HFF-Myc (cell line): ENCODE measurements around the gene JAZF1.

Experiments
- DNase-seq: peaks from one replicate; pipeline ENCODE4 v3.0.0-alpha.2; 2011; ENCODE audit warnings: low read depth; ENCODE audit errors: extremely low read depth
- H3K4me3 ChIP-seq: replicated peaks from 2 replicates; pipeline ENCODE4 v1.5.1; 2011; ENCODE audit warnings: low read depth, mild to moderate bottlenecking, control low read depth, low read length
- TF ChIP-seq, protein P1 (sequence below): IDR thresholded peaks from 2 replicates; pipeline ENCODE4 v1.5.1; 2012; ENCODE audit warnings: mild to moderate bottlenecking, low read depth, low read length, control low read depth; ENCODE audit errors: missing control alignments

The JAZF1 gene

DNA sequence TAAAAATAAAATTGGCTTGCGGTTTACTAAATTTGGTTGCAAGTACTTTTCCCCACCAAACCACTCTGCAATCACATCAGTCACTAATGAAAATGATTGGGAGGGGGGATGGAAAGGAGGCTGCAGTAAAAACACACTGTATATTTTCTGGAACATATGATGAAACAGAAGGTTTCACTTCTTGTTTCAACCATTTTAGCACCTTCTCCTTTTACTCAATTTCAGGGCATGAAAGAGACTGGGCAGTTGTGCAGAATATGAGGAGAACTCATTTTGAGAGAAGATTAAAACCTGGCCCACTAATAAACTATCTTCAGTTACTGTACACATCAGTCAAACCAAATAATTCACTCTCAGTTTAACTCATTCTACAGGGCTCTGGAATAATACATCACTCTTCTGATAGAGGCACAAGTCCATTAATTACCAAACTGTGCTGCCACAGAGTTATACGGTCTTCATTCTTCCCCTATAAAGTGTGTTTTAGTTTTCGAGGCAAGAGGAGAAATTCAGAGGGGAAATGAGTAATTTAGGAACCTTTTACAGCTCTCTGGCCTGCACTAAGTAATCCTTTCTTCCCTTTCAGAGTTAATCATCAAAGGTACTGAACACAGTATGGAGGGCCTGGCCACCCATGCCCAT, 25.5 kb downstream of the JAZF1 start:
- TF ChIP-seq, protein P1, sequence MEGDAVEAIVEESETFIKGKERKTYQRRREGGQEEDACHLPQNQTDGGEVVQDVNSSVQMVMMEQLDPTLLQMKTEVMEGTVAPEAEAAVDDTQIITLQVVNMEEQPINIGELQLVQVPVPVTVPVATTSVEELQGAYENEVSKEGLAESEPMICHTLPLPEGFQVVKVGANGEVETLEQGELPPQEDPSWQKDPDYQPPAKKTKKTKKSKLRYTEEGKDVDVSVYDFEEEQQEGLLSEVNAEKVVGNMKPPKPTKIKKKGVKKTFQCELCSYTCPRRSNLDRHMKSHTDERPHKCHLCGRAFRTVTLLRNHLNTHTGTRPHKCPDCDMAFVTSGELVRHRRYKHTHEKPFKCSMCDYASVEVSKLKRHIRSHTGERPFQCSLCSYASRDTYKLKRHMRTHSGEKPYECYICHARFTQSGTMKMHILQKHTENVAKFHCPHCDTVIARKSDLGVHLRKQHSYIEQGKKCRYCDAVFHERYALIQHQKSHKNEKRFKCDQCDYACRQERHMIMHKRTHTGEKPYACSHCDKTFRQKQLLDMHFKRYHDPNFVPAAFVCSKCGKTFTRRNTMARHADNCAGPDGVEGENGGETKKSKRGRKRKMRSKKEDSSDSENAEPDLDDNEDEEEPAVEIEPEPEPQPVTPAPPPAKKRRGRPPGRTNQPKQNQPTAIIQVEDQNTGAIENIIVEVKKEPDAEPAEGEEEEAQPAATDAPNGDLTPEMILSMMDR = no peak
- H3K4me3 ChIP-seq = no peak overlapping the region
- no peak for DNase-seq

DNA sequence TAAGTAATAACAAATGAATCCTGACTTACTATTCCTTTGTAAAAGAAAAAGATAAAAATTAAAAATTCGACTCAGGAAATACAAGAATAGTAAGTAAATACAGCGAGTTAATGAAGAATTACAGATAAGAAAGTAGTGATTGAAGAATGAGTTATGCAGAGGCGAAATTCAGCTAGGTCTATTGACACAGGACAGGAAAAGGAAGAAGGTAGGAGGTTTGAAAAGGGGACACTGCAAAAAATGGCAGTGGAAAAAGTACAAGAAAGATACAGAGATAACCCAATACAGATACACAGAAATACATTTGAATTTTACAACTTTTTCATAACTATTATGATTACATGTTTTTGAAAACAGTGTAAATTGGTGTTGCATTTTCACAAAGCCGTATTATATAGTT, 28.0 kb downstream of the JAZF1 start:
- TF ChIP-seq, protein P1 = no peak
- no peak overlapping the region for H3K4me3 ChIP-seq
- no peak for DNase-seq

DNA sequence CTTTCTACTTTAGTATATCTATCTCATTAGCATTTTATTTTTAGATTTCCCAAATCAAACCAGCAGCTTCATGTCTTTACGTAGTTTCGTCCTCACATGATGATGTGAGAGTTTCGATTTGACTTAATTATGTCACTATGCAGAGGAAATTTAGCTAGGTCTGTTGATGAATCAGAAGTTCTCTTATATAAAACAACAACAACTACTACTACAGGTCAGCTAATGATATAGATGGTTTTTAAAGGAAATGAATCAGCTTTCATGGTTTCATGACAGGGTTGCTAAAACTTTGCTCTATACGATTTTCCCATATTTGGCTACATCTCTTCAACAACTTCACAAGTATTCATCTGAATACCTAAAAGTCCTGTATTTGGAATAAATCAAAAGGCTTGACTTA, 28.6 kb downstream of the JAZF1 start:
- no peak overlapping the region for H3K4me3 ChIP-seq
- no peak for DNase-seq
- TF ChIP-seq, protein P1 = no peak

DNA sequence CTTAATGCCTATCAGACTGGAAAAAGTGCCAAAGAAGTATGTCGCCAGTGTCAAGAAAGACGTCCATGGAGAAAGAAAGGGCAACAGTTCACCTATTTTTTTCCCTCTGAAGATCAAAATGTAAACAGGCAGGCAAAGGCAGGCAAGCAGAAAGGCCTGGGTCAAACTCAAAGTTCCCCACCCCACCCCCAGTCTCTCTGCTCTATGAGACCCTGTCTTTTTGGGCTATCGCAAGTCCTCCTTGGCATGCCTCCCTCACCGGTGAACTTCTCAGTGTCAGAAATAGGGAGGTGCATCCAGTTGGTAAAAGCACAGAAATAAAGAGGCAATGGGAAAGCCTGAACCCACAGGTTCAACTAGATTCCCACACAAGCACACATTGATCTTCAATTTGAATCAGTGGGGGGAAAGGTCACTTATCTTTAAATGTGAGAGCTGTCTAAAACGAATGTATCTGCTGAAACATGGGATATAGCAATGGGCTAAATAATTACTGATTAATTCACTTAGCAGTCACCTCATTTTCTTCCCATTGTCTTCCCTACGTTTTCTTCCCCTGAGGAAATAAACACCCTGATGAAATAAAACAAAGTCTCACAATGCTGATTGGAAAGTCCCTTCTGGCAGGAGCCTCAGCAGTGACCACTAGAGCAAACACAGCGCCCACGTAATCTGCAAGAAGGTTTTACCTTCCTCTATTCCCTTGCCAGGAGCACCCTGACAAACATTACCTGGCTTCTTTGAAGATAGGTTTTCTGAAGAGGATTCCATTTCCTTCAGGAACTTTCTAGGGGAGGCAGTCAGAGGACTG, 31.1 kb downstream of the JAZF1 start:
- TF ChIP-seq, protein P1 = no peak
- H3K4me3 ChIP-seq = no peak overlapping the region
- no peak for DNase-seq

DNA sequence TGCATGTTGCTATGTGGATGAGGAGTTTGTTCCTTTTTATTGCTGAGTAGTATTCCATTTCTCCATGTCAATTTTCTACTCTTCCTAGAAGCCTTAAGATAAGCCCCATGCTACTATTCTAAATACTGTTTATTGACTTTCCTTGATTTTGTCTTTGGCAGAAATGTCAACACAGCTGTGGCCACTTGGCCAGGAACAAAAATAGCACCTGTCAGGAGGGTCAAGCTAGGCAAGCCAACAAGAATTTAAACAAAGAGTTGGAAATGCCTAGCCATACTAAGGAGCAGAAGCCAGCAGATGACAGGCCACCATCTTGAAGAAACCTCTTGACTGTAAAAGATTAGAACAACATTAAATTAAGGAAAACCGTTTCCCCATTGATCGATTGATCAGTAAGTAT, 34.7 kb downstream of the JAZF1 start:
- no peak overlapping the region for H3K4me3 ChIP-seq
- no peak for DNase-seq
- TF ChIP-seq, protein P1 = no peak

DNA sequence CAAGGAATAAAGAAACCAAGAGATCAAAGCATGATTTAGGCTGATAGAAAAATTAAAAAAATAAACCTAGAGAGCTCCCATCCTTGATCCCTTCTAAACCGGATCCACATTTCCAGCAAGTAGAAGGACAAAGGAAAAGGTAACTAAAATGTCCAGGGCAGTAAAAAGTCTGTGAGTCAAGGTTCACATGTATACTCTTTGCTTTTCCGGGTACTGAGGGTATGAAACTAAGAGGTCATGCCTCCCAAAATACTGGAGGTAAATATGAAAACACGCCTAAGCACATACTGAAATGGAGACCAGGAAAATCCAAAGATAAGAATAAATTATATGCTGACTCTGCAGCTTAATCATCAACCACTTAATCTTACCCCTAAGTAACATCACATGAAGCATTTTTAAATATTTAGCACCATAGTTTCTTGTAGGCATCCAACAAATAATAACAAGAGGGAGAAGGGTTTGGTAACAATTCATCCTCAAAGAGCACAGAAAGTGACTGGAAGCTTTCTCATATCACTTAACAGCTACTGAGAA, 35.4 kb downstream of the JAZF1 start:
- TF ChIP-seq, protein P1 = no peak
- no peak for DNase-seq
- no peak overlapping the region for H3K4me3 ChIP-seq
